Thyroid gland (tissue), 4 donors: ENCODE data around the gene CPHXL.

Experiments used
- POLR2A ChIP-seq, 2 donors: fragments of 450-650 bp; IDR thresholded peaks; one replicate each; pipeline ENCODE4 v1.6.1; 2017; ENCODE audit warnings: antibody characterized with exemption in 2 of 2, mild to moderate bottlenecking in 2 of 2, moderate library complexity in 1 of 2
- TF ChIP-seq, protein P1 (sequence below), 6 experiments: fragments of 200-600 bp in 3 of 6; fragments of 450-650 bp in 3 of 6; sonication (generic) in 3 of 6; IDR thresholded peaks; one replicate each; pipeline ENCODE4 v1.5.1; 2016 to 2019; ENCODE audit warnings: antibody characterized with exemption in 6 of 6, mild to moderate bottlenecking in 2 of 6, inconsistent platforms in 1 of 6, moderate library complexity in 1 of 6

DNA sequence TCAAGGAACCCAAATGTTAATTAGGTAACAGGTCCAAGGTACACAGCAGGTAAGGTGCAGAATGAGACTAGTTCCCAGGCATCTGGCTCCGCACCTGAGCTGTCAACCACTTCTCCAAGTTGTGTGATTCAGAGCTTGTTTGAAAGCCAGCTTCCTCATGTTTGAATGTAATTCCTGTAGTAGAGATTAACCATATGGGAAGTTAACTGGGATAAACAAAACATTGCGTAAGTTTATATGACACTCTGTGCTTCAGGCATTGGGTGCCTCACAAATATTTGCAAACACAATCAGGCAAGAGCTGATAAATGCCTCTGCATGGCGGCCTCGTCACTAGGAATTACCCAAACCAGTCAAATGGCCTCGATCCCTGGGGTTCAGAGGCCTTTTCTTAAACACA lies 27.9 kb upstream of the CPHXL start:
- no peak for TF ChIP-seq POLR2A (IDR thresholded peaks at IDR 0.05)
- TF ChIP-seq, protein P1, sequence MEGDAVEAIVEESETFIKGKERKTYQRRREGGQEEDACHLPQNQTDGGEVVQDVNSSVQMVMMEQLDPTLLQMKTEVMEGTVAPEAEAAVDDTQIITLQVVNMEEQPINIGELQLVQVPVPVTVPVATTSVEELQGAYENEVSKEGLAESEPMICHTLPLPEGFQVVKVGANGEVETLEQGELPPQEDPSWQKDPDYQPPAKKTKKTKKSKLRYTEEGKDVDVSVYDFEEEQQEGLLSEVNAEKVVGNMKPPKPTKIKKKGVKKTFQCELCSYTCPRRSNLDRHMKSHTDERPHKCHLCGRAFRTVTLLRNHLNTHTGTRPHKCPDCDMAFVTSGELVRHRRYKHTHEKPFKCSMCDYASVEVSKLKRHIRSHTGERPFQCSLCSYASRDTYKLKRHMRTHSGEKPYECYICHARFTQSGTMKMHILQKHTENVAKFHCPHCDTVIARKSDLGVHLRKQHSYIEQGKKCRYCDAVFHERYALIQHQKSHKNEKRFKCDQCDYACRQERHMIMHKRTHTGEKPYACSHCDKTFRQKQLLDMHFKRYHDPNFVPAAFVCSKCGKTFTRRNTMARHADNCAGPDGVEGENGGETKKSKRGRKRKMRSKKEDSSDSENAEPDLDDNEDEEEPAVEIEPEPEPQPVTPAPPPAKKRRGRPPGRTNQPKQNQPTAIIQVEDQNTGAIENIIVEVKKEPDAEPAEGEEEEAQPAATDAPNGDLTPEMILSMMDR (IDR thresholded peaks at IDR 0.05) = no peak
